OCI-M1 (cell line): ENCODE results near the gene SLC24A3.

ENCODE experiments used
- DNase-seq: peaks from one replicate; lab custom pipeline; 2025; lab: John Stamatoyannopoulos, UW

The SLC24A3 gene

GRCh38 chr20:19502169-19502568 lies 289.7 kb downstream of the SLC24A3 start:
- DNase-seq, result no peak

- DNase-seq, result no peak
These were observed 291.8 kb downstream of the SLC24A3 start for GRCh38 chr20:19504251-19504650.

- no peak for DNase-seq
These were observed 293.6 kb downstream of the SLC24A3 start for GRCh38 chr20:19506021-19506420.

DNA sequence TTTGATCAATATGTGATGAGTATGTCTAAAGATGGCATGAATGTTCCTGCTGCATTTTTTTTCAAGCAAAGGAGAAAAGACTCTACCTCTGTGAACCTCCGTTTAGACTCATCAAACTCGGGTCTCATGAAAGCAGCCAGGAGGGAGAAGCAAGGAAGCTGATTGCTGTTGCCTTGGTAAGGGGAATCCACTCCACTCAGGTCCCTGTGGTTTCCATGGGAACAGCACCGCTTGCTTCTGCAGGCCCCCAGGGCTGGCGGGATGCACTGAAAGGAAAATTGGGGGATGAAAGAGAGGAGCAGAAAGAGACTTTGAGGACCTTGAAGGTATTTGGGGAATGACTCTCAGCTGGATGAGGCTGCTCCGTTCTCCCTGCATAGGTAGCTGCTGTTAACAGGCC lies 296.0 kb downstream of the SLC24A3 start:
- no peak for DNase-seq

DNA sequence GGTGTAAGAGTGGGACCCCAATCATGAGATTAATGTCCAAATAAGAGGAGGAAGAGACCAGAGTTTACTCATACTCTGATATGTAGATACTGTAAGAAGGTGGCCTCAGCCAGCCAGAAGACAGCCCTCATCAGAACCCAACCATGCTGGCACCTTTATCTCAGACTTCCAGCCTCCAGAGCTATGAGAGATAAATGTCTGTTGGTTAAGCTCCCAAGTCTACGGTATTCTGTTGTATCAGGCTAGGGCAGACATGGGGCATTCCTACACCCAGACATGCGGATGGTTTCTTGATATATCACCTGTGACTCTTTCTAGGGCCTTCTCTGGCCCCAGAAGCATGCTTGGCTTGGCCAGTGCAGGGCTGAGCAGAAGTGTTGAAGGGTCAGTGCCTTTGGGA lies 298.2 kb downstream of the SLC24A3 start:
- peak; percentile 81 for DNase-seq

DNA sequence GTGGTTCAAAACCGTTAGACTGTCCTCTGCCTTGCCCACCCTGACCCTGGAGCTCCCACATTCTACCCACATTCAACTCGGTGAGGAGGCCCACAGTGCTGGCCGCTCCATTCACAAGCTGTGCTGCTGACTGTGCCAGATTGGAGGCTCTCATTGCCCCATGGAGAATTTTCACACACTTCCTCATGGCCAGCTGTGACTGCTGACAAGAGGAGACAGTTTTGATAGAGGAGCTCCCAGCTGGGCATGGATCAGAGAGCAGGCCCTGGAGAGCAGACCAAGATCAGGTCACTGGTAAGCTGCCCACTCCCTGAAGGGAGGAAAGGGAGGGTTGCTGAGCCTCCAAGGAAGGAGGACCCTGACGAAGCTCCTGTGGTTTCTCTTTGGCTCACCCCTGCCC lies 299.5 kb downstream of the SLC24A3 start:
- DNase-seq, result no peak

- DNase-seq, result no peak
These were observed 300.6 kb downstream of the SLC24A3 start for GRCh38 chr20:19512886-19513677.

- DNase-seq, result peak; percentile 5
These were observed 302.6 kb downstream of the SLC24A3 start for GRCh38 chr20:19515074-19515473.

GRCh38 chr20:19519466-19519865 lies 307.0 kb downstream of the SLC24A3 start:
- DNase-seq, result peak; percentile 2

- no peak for DNase-seq
These were observed 307.8 kb downstream of the SLC24A3 start for GRCh38 chr20:19520261-19520660.

DNA sequence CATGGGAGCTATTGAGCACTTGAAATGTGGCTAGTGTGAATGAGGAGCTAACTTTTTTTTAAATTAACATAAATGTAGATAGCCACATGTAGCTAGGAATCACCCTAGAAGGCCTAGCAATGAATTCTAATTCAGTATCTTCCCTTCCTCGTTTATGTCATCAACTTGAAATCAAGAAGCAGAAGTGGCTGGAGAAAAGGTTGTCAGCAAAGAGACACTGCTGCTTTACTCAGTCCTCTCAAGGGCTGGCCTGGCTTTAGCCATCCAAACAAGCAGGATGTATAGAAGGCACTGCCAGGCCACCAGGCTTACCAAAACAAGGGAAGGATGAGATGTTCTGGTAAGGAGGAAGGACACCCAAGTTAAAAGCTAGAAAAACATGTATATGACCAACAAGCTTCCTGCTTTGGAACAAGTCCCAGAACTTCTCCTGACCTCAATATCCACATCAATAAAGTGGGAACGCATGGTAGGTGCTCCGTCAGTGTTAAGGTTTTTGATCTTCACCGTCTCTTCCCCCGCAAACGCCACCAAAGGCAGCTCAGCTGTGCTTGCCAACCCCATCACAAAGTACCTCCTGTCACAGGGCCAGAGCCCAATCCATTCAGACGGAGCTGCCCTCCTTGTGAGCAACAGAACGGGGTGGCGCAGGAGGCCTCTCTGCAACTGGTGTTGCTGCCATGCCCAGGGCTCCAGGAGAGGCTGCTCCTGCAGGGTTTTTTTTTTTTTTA lies 309.8 kb downstream of the SLC24A3 start:
- peak; percentile 9 for DNase-seq

- no peak for DNase-seq
These were observed 310.6 kb downstream of the SLC24A3 start for GRCh38 chr20:19522836-19523590.

- no peak for DNase-seq
These were observed 312.2 kb downstream of the SLC24A3 start for GRCh38 chr20:19524691-19525090.

DNA sequence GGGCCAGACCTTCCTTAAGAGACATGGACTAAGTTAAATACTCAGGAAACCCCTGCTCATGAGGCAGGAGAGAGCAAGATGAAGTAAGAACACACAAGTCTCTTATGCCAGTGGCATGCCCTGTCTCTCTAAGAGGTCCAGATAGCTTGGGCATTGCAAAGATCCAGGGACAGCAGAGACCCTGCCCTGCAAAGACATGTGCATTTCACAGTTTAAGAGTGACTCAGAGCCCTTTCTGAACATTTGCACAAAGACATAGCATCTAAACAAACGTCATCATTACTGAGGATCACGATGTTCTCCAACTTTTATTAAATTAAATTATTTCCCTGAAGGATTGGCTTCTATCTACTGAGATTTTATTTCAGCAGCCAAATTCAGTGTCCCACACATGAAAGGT lies 315.1 kb downstream of the SLC24A3 start:
- DNase-seq, result no peak

DNA sequence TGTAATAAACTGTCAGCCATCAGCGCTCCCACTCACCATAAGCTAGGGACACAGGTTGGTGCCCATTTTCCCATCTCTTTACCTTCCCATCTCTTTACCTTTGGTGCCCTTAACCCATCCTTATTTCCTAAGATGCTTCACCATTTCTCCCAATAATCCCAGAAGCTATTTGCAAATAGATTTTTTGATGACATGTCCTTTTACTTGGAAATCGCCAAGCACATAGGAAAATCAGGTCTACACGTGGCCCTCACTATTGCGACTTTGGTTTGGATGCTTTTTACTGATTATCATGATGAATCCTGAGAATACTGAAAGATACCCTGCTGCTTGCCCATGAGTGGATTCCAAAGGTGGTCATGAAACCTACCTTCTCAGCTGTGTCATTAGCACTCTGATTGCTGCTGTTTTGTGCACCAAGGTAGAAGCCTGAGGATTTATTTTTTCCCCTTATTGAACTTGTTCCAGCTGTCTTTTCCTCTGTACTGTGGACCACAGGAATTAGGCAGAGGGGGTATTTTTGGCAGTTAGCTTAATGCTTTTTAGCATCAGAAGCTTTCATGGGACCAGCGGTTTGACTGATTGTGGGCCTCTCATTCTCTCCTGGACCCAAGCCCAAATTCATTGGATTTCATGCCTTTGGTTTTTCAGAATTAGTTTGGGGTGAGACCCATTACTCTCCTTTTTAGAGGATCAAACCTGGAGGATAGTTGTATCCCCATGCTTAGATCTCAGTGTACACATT lies 316.0 kb downstream of the SLC24A3 start:
- DNase-seq, result no peak

GRCh38 chr20:19530006-19530405 lies 317.6 kb downstream of the SLC24A3 start:
- DNase-seq, result no peak

DNA sequence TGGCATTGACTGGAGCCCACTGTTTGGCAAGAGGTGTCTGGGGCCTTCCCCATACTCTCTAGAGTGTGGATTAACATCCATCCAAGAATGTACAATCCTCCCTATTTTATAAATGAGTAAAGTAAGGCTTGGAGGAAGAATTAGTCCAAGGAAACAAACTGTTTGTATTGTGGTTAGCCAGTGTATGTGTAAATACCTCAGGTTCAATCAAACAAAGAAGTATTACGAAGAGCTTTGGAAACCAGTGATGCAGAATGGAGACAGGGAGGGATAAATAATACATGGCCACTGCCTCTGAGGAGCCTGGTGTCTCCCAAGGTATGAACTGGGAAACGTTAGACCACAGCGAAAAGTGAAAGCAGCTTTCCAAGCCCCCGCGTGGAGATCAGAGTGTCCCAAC lies 319.0 kb downstream of the SLC24A3 start:
- no peak for DNase-seq

- no peak for DNase-seq
These were observed 326.1 kb downstream of the SLC24A3 start for GRCh38 chr20:19538556-19538955.

GRCh38 chr20:19539191-19539590 lies 326.7 kb downstream of the SLC24A3 start:
- no peak for DNase-seq

GRCh38 chr20:19540392-19540791 lies 327.9 kb downstream of the SLC24A3 start:
- no peak for DNase-seq

DNA sequence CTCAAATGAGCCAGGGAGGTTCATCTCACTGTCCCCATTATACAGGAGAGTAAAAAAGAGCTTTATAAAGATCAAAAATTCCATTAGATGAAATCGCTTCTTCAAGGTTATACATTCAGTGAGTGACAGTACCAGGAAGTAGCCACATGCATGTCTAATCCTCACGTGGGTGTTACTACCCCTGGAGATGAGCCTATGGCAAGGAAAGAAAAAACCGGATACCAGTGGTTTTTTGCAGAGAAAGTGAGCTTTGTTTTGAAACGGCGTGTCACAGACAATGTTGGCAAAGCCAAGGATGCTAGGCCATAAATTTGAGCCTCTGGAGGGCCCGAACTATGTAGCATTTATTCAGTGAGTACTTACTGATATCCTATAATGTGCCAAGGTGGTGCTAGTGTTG lies 330.7 kb downstream of the SLC24A3 start:
- no peak for DNase-seq

- no peak for DNase-seq
These were observed 332.2 kb downstream of the SLC24A3 start for GRCh38 chr20:19544684-19545083.
